Neural cell (in vitro differentiated cells): Measurements from ENCODE around the gene RANGRF. TPM values are rescaled to one million over a fixed set of nuclear protein-coding genes. Genes with fewer than 3 reads are reported as not detected.

Source experiments
- H2AFZ ChIP-seq: fragments of 200-600, 300-800 bp; sonication (generic), shearing (Covaris generic); 2 replicates; pipeline ENCODE4 v1.6.0; 2014; ENCODE audit warnings: low read depth, mild to moderate bottlenecking, antibody characterized with exemption, low read length, moderate library complexity
- H3F3A ChIP-seq: fragments of 200-600 bp; shearing (Covaris generic); 2 replicates; pipeline ENCODE4 v1.6.1; 2016; ENCODE audit warnings: mild to moderate bottlenecking, moderate library complexity, mixed read lengths, antibody characterized with exemption, low read length; ENCODE audit not compliant: insufficient read depth, poor library complexity, severe bottlenecking
- H3K27ac ChIP-seq: fragments of 200-600, 300-800 bp; sonication (generic), shearing (Covaris generic); 2 replicates; pipeline ENCODE4 v1.5.1; 2014; ENCODE audit warnings: mild to moderate bottlenecking, low read length, moderate library complexity
- H3K27me3 ChIP-seq: fragments of 300-800, 200-600 bp; sonication (generic), shearing (Covaris generic); 2 replicates; pipeline ENCODE4 v1.6.0; 2014; ENCODE audit warnings: mild to moderate bottlenecking, low read depth, low read length, moderate library complexity; ENCODE audit not compliant: insufficient read depth
- H3K36me3 ChIP-seq: fragments of 300-800, 200-600 bp; sonication (generic), shearing (Covaris generic); 2 replicates; pipeline ENCODE4 v1.5.1; 2014; ENCODE audit warnings: mild to moderate bottlenecking, antibody characterized with exemption, low read length, moderate library complexity; ENCODE audit not compliant: insufficient read depth
- H3K4me2 ChIP-seq: fragments of 300-800, 200-600 bp; sonication (generic), shearing (Covaris generic); 2 replicates; pipeline ENCODE4 v1.6.0; 2014; ENCODE audit warnings: mild to moderate bottlenecking, low read length
- H3K4me3 ChIP-seq: fragments of 300-800, 200-600 bp; sonication (generic), shearing (Covaris generic); 2 replicates; pipeline ENCODE4 v1.5.1; 2014; ENCODE audit warnings: mild to moderate bottlenecking, low read length, moderate library complexity
- H3K79me2 ChIP-seq: fragments of 200-600 bp; shearing (Covaris generic); replicated peaks from 2 replicates; pipeline ENCODE4 v1.6.0; 2014; ENCODE audit warnings: mild to moderate bottlenecking, low read length, moderate library complexity; ENCODE audit not compliant: insufficient read depth
- H3K9ac ChIP-seq: fragments of 300-800, 200-600 bp; sonication (generic), shearing (Covaris generic); 2 replicates; pipeline ENCODE4 v1.6.1; 2016; ENCODE audit warnings: mild to moderate bottlenecking, low read length, mixed read lengths
- H3K9me2 ChIP-seq: fragments of 200-600 bp; shearing (Covaris generic); 2 replicates; pipeline ENCODE4 v1.6.1; 2016; ENCODE audit warnings: mild to moderate bottlenecking, low read length, mixed read lengths; ENCODE audit not compliant: insufficient read depth
- H3K9me3 ChIP-seq: fragments of 200-600, 300-800 bp; sonication (generic), shearing (Covaris generic); 2 replicates; pipeline ENCODE4 v1.6.1; 2016; ENCODE audit warnings: mild to moderate bottlenecking, mixed run types, low read length, moderate library complexity, mixed read lengths
- H4K20me1 ChIP-seq: fragments of 200-600 bp; shearing (Covaris generic); 2 replicates; pipeline ENCODE4 v1.6.1; 2016; ENCODE audit warnings: mild to moderate bottlenecking, mixed run types; ENCODE audit not compliant: insufficient read depth
- EP300 ChIP-seq: fragments of 450-650 bp; conservative IDR thresholded peaks from 2 replicates; pipeline ENCODE4 v1.6.1; 2014; ENCODE audit warnings: antibody characterized with exemption, mild to moderate bottlenecking, moderate library complexity; ENCODE audit not compliant: poor library complexity, severe bottlenecking
- EZH2 ChIP-seq: fragments of 200-600, 300-800 bp; shearing (Covaris generic), sonication (generic); IDR thresholded peaks from 2 replicates; pipeline ENCODE4 v1.6.1; 2014; ENCODE audit warnings: antibody characterized with exemption, low read length, borderline replicate concordance, mild to moderate bottlenecking; ENCODE audit not compliant: insufficient read depth, poor library complexity, severe bottlenecking
- MXI1 ChIP-seq: fragments of 450-650 bp; conservative IDR thresholded peaks from 2 replicates; pipeline ENCODE4 v1.6.1; 2014; ENCODE audit warnings: antibody characterized with exemption, mild to moderate bottlenecking; ENCODE audit not compliant: poor library complexity, severe bottlenecking
- POLR2AphosphoS5 ChIP-seq: IDR thresholded peaks from 2 replicates; pipeline ENCODE4 v1.6.1; 2012
- RAD21 ChIP-seq: fragments of 450-650 bp; conservative IDR thresholded peaks from 2 replicates; pipeline ENCODE4 v1.6.1; 2014; ENCODE audit warnings: antibody characterized with exemption, mild to moderate bottlenecking, moderate library complexity
- SMC3 ChIP-seq: fragments of 450-650 bp; conservative IDR thresholded peaks from 2 replicates; pipeline ENCODE4 v1.6.1; 2014; ENCODE audit warnings: antibody characterized with exemption, mild to moderate bottlenecking, moderate library complexity; ENCODE audit not compliant: poor library complexity
- TAF1 ChIP-seq: IDR thresholded peaks from 2 replicates; pipeline ENCODE4 v1.6.1; 2012; ENCODE audit warnings: low read depth
- polyA minus RNA-seq: library from RNA; depleted of rRNA, polyadenylated mRNA; stranded (reverse); fragments of >200 nt; gene quantifications from 2 replicates; pipeline ENCODE4 v1.2.3, GENCODE V29; 2014
- polyA plus RNA-seq: library from polyadenylated mRNA; depleted of rRNA; stranded (reverse); fragments of >200 nt; gene quantifications from 2 replicates; pipeline ENCODE4 v1.2.3, GENCODE V29; 2014
- TF ChIP-seq, protein P1 (sequence below): fragments of 450-650 bp; IDR thresholded peaks from 2 replicates; pipeline ENCODE4 v1.5.1; 2014; ENCODE audit warnings: antibody characterized with exemption, mild to moderate bottlenecking, moderate library complexity; ENCODE audit not compliant: poor library complexity, severe bottlenecking
- TF ChIP-seq, protein P2 (sequence below): IDR thresholded peaks from 2 replicates; pipeline ENCODE4 v1.6.1; 2012; ENCODE audit warnings: borderline replicate concordance

The RANGRF gene
- polyA plus RNA-seq (20.9 and 42.5 TPM in 2 replicates), polyA minus RNA-seq (8.5 and 8.7 TPM in 2 replicates)

DNA sequence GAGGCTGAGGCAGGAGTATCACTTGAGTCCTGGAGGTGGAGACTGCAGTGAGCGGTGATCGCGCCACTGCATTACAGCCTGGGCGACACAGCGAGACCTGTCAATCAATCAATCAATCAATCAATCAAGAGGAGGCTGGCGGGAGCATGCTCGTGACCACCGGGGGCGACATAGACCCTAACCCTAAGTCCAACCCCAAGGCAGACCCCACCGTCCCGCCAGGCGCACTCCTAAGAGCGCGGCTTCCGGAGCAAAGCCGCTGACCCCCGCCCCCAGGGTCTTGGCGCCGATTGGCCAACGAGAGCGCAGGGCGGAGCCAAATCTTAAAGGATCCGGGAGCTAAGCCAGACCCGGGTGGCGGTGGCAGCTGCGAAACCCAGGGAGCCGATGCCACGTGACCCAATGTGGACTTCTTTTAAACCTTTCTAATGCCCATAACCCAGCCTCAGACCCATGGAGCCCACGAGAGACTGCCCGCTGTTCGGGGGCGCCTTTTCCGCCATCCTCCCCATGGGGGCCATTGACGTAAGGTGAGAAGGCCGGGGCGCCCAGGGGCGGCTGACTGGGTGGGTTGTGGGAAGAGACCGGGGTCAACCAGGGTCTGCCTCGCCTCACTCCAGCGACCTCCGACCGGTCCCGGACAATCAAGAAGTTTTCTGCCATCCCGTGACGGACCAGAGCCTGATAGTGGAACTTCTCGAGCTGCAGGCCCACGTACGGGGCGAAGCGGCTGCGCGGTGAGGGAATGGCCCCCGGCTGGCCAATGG lies at the start of gene RANGRF:
RANGRF (plus strand) TSS at position 335 of the 767 bp plus-strand sequence; CDS start at position 454, 119 bp downstream.
- TF ChIP-seq EZH2 (no peak), POLR2AphosphoS5 (peak; percentile 8), MXI1 (peak; percentile 89), RAD21 (peak; percentile 14), EP300 (peak; percentile 98), TAF1 (peak; percentile 36), SMC3 (no peak)
- TF ChIP-seq, protein P1, sequence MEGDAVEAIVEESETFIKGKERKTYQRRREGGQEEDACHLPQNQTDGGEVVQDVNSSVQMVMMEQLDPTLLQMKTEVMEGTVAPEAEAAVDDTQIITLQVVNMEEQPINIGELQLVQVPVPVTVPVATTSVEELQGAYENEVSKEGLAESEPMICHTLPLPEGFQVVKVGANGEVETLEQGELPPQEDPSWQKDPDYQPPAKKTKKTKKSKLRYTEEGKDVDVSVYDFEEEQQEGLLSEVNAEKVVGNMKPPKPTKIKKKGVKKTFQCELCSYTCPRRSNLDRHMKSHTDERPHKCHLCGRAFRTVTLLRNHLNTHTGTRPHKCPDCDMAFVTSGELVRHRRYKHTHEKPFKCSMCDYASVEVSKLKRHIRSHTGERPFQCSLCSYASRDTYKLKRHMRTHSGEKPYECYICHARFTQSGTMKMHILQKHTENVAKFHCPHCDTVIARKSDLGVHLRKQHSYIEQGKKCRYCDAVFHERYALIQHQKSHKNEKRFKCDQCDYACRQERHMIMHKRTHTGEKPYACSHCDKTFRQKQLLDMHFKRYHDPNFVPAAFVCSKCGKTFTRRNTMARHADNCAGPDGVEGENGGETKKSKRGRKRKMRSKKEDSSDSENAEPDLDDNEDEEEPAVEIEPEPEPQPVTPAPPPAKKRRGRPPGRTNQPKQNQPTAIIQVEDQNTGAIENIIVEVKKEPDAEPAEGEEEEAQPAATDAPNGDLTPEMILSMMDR: peak; percentile 38
- TF ChIP-seq, protein P2, sequence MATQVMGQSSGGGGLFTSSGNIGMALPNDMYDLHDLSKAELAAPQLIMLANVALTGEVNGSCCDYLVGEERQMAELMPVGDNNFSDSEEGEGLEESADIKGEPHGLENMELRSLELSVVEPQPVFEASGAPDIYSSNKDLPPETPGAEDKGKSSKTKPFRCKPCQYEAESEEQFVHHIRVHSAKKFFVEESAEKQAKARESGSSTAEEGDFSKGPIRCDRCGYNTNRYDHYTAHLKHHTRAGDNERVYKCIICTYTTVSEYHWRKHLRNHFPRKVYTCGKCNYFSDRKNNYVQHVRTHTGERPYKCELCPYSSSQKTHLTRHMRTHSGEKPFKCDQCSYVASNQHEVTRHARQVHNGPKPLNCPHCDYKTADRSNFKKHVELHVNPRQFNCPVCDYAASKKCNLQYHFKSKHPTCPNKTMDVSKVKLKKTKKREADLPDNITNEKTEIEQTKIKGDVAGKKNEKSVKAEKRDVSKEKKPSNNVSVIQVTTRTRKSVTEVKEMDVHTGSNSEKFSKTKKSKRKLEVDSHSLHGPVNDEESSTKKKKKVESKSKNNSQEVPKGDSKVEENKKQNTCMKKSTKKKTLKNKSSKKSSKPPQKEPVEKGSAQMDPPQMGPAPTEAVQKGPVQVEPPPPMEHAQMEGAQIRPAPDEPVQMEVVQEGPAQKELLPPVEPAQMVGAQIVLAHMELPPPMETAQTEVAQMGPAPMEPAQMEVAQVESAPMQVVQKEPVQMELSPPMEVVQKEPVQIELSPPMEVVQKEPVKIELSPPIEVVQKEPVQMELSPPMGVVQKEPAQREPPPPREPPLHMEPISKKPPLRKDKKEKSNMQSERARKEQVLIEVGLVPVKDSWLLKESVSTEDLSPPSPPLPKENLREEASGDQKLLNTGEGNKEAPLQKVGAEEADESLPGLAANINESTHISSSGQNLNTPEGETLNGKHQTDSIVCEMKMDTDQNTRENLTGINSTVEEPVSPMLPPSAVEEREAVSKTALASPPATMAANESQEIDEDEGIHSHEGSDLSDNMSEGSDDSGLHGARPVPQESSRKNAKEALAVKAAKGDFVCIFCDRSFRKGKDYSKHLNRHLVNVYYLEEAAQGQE: peak; percentile 35
- Histone ChIP-seq H2AFZ (peak within 1 kb of the TSS; percentile 73), H3K36me3 (no peaks in the 10 kb centered on the region), H3K4me2 (peak within 1 kb of the TSS; percentile 56), H4K20me1 (no peaks in the 10 kb centered on the region), H3K27ac (peak within 1 kb of the TSS; percentile 36), H3F3A (no peaks in the 10 kb centered on the region), H3K9ac (peak within 1 kb of the TSS; percentile 68), H3K9me3 (no peaks in the 10 kb centered on the region), H3K4me3 (peak within 1 kb of the TSS; percentile 78), H3K79me2 (no peaks in the 10 kb centered on the region), H3K27me3 (no peaks in the 10 kb centered on the region), H3K9me2 (no peaks in the 10 kb centered on the region)

DNA sequence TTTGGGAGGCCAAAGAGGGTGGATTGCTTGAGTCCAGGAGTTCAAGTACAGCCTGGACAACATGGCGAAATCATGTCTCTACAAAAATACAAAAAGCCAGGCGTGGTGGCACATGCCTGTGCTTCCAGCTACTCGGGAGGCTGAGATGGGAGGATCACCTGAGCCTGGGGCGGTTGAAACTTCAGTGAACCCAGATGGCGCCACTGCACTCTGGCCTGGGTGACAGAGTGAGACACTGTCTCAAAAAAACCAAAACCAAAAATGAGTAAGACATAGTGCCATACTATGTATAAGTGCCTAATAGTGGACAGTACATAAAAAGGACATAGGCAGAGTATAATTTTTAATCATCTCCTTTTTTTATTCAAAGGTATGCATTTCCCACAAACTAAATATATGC lies 44.6 kb upstream of the RANGRF start:
- Histone ChIP-seq H3K9me2 (no peaks in the 10 kb centered on the region), H3K4me2 (no peak overlapping the region), H3K27ac (no peak overlapping the region), H3K27me3 (no peaks in the 10 kb centered on the region), H3K9ac (no peak overlapping the region), H3K36me3 (no peaks in the 10 kb centered on the region), H3K9me3 (no peaks in the 10 kb centered on the region), H2AFZ (no peak overlapping the region), H3K79me2 (peaks cover 22% of the 10 kb centered on the region), H4K20me1 (no peaks in the 10 kb centered on the region), H3K4me3 (no peak overlapping the region), H3F3A (no peaks in the 10 kb centered on the region)
- TF ChIP-seq EZH2 (no peak), MXI1 (no peak), POLR2AphosphoS5 (no peak), SMC3 (no peak), RAD21 (no peak), EP300 (no peak), TAF1 (no peak)
- TF ChIP-seq, protein P1: no peak
- TF ChIP-seq, protein P2: no peak
